HG03469 (cell line): Measurements from ENCODE around the gene PRKN.
"Not testable (repeated sequence)": the region's sequence is repeated elsewhere in the genome, so short reads cannot be mapped to it uniquely, and the experiment has no call there.

Experiments used
- ATAC-seq: cut with Tn5 transposase; IDR thresholded peaks from one replicate; pipeline ENCODE4 v1.9.1; 2021; ENCODE audit warnings: mild to moderate bottlenecking, moderate library complexity, moderate number of reproducible peaks; ENCODE audit not compliant: unreplicated experiment

Gene PRKN

GRCh38 chr6:161354276-161354840 lies 1373.2 kb downstream of the PRKN start:
- ATAC-seq, result no peak

DNA sequence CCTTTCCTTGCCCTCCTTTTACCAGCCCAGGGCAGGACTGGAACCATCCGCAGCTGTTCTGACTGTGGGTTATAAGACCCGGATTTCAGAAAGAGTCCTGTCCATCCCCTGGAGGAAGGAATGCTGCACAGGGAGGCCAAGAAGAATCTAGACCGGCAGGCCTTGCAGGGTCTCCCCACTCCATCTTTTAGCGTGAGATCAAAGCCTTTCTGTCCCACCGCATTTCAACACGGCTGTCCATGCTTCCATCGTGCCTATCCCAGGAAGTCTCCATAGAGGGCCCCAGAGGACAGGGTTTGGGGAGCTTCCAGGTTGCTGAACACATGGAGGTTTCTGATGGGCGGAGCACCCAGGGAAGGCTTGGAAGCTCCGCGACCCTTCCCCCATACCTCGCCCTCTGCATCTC lies 1374.4 kb downstream of the PRKN start:
- no peak for ATAC-seq

DNA sequence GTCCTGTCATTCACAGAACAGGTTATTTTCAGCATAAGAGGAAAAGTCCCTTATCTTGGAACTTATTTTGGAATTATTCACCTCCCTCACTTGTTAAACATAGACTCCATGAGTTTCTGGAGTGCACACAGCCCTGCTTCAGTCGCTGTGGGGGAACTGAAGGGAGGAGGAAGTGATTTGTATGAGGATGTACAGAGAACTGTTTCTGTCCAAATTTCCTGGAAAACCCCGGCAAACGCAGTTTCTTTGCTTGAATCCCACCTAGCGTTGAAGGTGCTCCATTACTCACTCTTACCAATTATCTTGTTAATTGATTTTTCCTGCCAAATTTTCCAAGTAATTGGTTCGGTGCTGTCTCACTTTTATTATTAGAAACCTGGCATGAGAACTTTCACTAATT lies 1375.7 kb downstream of the PRKN start:
- no peak for ATAC-seq

- ATAC-seq, result no peak
Measured at GRCh38 chr6:161349886-161350285, 1377.7 kb downstream of the PRKN start.

- ATAC-seq, result no peak
Measured at GRCh38 chr6:161348628-161348994, 1379.0 kb downstream of the PRKN start.

- ATAC-seq, result no peak
Measured at GRCh38 chr6:161347988-161348627, 1379.5 kb downstream of the PRKN start.

DNA sequence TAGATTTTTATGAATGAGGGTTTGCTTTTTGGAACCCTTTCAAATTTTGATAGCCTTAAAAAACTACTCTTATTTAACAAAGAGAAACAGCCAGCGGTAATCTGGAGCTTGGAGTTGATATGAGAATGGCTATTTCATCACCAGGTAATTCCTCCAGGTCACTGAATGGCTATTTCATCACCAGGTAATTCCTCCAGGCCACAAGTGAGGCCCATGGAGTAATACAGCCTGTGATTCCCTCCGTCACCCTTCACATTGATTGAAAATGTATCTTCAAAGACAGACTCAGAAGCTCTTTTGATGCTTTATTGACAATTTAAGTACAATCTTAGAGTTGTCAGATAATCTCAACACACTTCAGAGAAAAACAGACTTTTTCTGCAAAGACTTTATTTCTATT lies 1380.4 kb downstream of the PRKN start:
- no peak for ATAC-seq

DNA sequence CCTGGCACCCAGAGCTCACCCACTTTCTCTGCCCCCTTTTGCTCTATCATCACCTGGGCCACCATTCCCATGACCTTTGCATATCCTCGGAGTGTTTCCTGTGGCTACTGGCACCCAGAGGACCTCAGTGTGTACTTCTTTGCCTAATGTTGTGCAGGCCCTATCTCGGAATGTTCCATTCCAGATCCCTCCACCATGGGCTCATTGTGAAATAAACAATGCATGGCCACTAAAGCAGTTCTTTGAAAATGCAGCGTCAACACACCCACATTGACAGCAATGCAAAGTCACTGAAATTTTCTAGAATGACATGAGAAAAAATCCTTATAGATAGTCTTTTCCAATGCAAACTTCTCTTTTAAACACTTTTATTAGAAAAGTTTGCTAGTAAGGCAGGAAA lies 1380.8 kb downstream of the PRKN start:
- ATAC-seq, result no peak

DNA sequence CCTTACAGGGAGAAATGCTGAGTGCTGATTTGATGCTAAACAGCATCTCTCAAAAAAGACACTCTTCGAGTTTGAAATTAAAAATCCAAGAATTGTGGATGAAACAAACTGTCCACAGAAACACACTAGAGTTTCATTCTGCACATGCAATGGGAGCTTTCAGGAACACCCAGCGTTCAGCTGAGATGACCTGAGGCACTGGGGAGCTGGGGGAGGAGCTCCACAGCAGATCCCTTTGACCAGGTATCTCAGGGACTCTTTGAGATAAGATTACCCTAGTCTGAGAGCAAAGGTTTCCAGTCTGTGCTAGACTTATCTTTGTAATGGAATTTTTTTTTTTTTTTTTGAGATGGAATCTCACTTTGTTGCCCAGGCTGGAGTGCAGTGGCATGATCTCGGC lies 1382.9 kb downstream of the PRKN start:
- no peak for ATAC-seq

DNA sequence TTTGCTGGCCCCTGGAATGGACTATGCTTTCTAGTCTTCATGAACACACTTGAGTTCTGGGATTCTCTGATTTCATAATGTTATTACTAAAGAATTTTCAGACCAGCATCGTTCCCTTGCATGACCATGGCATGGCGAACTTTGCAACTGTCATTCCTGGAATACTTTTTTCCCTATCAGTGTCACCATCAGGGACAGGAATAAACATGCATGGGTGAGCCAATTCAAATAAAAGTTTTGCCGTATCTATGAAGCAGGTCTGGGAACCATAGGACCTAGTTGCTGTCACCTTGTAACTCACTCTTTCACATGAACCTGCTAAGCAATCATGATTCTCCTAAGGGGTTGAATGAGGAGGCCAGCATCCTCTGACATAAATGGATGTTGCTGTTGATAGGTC lies 1385.5 kb downstream of the PRKN start:
- ATAC-seq, result no peak

GRCh38 chr6:161341638-161342037 lies 1385.9 kb downstream of the PRKN start:
- no peak for ATAC-seq

DNA sequence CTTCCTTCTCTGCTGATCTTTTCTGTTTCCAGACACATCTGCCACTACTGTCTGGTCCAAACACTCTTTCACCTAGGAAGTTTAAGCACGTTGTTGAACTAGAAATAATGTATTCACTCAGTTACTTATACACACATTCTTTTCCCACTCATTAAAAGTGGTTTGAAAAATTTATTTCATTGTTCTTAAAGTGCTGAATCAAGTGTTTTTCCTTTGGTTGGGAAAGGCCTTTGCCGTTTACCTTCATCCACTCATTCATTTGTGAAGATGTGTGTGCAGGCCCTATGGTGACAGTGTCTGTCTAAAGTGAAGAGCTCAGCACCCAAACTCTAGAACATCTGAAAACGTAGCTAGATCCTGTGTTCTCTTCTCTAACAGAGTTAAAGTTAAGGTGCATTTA lies 1389.6 kb downstream of the PRKN start:
- ATAC-seq, result no peak

- no peak for ATAC-seq
Measured at GRCh38 chr6:161336479-161336878, 1391.1 kb downstream of the PRKN start.

- ATAC-seq, result no peak
Measured at GRCh38 chr6:161333410-161333809, 1394.2 kb downstream of the PRKN start.

DNA sequence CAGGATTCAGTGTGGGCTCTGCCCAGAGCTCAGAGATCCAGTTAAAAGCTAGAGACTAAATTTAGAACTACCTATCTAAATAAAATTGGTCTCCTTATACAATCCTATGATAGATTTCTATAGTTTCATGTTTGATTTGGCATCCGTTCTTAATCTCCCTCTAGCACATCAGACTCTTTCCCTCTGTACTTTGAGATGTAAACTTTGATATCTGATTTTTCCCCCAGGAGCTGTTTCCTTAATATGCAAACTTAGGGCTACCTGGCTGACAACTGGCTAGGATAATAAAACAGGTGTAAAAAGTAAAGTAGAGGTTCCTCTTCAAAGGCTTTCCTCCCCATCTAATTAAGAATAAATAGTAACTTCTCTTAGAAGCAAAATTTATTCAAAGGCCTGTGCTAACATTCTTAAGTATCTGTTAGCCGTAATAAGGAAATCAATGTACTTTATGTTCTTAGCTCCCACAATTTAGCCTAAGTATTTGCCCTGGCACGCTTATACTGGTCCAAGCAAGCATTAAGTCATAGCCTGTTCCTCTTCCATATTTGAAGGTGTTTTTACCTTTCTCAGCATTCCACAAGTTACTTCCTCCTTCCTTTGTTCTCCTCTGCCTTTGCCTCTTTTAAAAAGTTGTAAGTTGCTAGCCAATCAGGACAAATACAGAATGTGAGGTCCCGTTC lies 1396.0 kb downstream of the PRKN start:
- not testable (repeated sequence) for ATAC-seq

- ATAC-seq, result no peak
Measured at GRCh38 chr6:161327360-161327953, 1400.1 kb downstream of the PRKN start.

DNA sequence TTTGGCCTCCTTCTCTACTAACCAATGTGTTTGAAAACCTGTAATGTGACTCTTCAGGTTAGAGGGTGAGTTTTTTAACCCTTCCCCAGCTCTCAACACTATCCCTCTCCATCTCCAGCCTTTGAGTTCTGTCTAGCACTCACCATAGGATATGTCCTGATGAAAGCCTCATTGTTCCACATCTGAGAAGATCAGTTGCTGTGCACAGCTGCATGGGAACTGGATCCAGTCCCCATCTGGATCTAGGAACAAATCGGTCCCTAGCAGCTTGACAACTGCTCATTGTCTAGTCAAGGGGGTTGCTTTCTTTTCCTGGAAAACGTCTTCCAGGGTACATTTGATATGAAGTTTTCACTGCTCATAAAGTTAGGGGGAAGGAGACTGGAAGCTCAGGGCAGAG lies 1408.3 kb downstream of the PRKN start:
- ATAC-seq, result no peak

- ATAC-seq, result no peak
Measured at GRCh38 chr6:161318456-161318855, 1409.1 kb downstream of the PRKN start.

DNA sequence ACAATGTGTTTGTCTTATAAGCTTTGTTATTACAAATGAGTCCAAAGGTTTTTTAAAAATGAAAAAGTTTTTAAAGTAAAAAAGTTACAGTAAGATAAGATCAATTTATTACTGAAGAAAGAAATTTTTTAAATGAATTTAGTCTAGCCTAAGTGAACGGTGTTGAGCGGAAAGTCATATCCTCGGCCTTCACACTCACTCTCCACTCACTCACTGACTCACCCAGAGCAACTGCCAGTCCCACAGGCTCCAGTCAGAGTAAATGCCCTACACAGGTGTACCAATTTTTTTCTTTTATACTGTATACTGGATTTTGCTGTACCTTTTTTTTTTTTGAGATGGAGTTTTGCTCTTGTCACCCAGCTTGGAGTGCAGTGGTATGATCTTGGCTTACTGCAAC lies 1411.0 kb downstream of the PRKN start:
- ATAC-seq, result no peak

DNA sequence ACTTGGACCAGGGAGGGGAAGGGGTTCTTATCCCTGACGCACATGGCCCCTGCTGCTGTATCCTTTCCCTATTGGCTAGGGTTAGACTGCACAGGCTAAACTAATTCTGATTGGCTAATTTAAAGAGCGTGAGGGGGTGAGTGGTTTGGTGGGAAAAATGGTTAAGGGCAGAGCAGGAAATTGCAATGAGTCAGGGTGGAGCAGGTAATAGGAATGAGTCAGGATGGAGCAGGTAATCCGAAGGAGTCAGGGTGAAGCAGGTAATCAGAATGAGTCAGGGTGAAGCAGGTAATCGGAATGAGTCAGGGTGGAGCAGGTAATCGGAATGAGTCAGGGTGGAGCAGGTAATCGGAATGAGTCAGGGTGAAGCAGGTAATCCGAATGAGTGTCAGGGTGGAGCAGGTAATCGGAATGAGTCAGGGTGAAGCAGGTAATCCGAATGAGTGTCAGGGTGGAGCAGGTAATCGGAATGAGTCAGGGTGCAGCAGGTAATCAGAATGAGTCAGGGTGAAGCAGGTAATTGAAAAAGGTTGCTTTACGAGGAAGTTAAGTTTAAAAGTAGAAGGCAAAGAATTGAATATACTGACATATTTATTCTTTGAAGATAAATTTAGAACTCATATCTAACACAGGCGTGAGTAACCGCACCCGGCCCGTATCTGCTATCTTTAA lies 1412.2 kb downstream of the PRKN start:
- not testable (repeated sequence) for ATAC-seq

- ATAC-seq, result not testable (repeated sequence)
Measured at GRCh38 chr6:161314541-161315245, 1412.9 kb downstream of the PRKN start.
